PC-9 (cell line): ENCODE measurements around the gene IP6K1.

Experiments
- EZH2 ChIP-seq: fragments of 200-600 bp; sonication (generic); IDR thresholded peaks from 2 replicates; pipeline ENCODE4 v1.8.0; 2017; ENCODE audit warnings: antibody characterized with exemption, low read depth
- TF ChIP-seq, protein P1 (sequence below): fragments of 200-600 bp; sonication (generic); conservative IDR thresholded peaks from 2 replicates; pipeline ENCODE4 v1.6.1; 2017; ENCODE audit warnings: mixed run types, antibody characterized with exemption, mild to moderate bottlenecking, moderate library complexity

DNA sequence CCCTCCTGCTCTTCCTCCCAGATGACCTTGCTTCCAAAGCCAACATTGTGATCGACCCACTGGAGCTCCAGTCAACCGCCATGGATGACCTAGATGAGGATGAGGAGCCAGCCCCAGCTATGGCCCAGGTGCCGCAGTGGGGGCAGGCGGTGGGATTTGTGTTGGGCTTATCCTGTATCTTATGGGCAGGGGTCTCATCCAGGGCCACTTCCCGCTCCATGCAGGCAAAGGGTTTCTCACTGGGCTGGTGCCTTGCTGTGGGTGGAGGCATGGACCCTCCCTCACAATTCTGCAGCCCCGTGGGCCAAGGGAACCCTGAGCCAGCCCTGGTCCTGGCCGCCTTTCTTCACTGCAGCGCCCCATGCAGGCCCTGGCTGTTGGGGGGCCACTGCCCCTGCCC, 81.7 kb downstream of the IP6K1 start:
- TF ChIP-seq, protein P1, sequence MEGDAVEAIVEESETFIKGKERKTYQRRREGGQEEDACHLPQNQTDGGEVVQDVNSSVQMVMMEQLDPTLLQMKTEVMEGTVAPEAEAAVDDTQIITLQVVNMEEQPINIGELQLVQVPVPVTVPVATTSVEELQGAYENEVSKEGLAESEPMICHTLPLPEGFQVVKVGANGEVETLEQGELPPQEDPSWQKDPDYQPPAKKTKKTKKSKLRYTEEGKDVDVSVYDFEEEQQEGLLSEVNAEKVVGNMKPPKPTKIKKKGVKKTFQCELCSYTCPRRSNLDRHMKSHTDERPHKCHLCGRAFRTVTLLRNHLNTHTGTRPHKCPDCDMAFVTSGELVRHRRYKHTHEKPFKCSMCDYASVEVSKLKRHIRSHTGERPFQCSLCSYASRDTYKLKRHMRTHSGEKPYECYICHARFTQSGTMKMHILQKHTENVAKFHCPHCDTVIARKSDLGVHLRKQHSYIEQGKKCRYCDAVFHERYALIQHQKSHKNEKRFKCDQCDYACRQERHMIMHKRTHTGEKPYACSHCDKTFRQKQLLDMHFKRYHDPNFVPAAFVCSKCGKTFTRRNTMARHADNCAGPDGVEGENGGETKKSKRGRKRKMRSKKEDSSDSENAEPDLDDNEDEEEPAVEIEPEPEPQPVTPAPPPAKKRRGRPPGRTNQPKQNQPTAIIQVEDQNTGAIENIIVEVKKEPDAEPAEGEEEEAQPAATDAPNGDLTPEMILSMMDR = no peak
- no peak for TF ChIP-seq EZH2
